H1 (cell line): Measurements from ENCODE around the gene SBF2. TPM values are rescaled to one million over a fixed set of nuclear protein-coding genes. Genes with fewer than 3 reads are reported as not detected.

Experiments
- EGR1 ChIP-seq: IDR thresholded peaks from 2 replicates; pipeline ENCODE4 v1.6.1; 2011; ENCODE audit warnings: low read depth, low read length, borderline replicate concordance
- EP300 ChIP-seq, 2 experiments: IDR thresholded peaks; 1 replicate in 1 of 2; 2 replicates in 1 of 2; pipeline ENCODE4 v1.6.1; 2011 to 2012; ENCODE audit warnings: low read depth in 2 of 2, low read length in 2 of 2, mild to moderate bottlenecking in 2 of 2, borderline replicate concordance in 1 of 2, inconsistent platforms in 1 of 2, moderate library complexity in 1 of 2
- GTF2F1 ChIP-seq: IDR thresholded peaks from 2 replicates; pipeline ENCODE4 v1.6.1; 2012; ENCODE audit warnings: low read depth, low read length, improper control_type of control experiment, borderline replicate concordance
- polyA plus RNA-seq, 7 experiments: library from polyadenylated mRNA; depleted of rRNA in 3 of 7; stranded (reverse) in 5 of 7; unstranded in 2 of 7; fragments of >200 nt in 5 of 7; fragments of 200-250 nt in 2 of 7; gene quantifications; 1 replicate in 5 of 7; 2 replicates in 1 of 7; 4 replicates in 1 of 7; pipeline versions ENCODE4 v1.2.1 to v1.2.3, GENCODE V29; 2011 to 2013; ENCODE audit warnings: missing spikeins in 2 of 7, mixed read lengths in 2 of 7
- total RNA-seq: library from RNA; stranded (reverse); fragmentation: NEBNext Ultra II Directional; extraction: Animal tissue kit (Norgen Biotek cat#: 25700); gene quantifications from 2 replicates; pipeline ENCODE4 v1.2.1, GENCODE V29; 2021
- TF ChIP-seq, protein P1 (sequence below): IDR thresholded peaks from 2 replicates; pipeline ENCODE4 v1.6.1; 2012; ENCODE audit warnings: inconsistent platforms

Gene SBF2
- total and polyA plus RNA-seq, 2 of the 8 experiments (the other 6 are each of a cell fraction or from before 2014, with no cell fraction given) = 36.7 to 50.5 TPM

DNA sequence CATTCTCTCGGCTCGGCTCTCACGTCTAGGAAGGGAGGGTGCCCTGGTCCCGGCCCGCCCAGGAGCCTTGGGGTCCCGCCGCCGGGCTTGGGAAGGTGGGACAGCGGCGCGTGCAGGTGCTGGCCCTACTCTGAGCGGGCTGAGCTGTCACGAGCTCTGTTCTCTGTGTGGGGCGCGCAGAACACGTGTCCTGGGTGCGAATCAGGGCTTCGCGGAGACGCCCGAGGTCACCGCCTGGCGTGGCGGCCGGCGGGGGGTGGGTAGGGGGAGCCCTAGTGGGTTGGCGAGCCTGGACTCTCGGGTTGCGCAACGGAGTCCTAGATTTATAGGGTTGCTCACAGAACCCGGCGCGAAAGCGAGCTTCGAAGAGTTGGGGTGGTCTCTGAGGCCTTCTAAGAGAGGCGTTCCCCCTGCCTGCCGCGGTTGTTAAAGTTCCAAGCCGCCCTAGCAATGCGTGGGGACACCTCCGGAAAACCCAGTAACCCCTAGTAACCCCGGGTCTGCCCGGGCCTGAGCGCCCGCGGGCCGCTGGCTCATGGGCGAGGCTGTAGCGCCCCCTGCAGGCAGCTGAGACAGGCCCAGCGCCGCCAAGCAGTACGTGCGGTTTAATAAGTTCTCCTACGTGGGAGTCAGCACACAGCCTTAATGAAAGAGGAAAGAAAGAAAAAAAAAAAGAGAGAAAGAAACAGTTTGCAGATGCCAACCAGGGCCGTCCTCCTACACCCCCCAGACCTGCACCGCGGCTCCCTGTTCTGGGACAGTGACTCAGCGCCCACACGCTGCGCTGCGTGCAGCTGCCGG, 13.6 kb upstream of the SBF2 start (continued):
- TF ChIP-seq EP300 (IDR thresholded peaks at IDR 0.05; ENCODE audit: borderline replicate concordance in 1 of 2, low read depth in 2 of 2, low read length in 2 of 2) (peak in 1 of 2 experiments; percentile 87; a peak in 1 of 3 replicates), EGR1 (peak; percentile 32; the same call in 1 of the 2 replicates), GTF2F1 (no peak)
- TF ChIP-seq, protein P1, sequence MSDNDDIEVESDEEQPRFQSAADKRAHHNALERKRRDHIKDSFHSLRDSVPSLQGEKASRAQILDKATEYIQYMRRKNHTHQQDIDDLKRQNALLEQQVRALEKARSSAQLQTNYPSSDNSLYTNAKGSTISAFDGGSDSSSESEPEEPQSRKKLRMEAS = peak; percentile 78
